CD14-positive monocyte (primary cell): ENCODE measurements around the gene PLPPR3. TPM values are rescaled to one million over a fixed set of nuclear protein-coding genes. Genes with fewer than 3 reads are reported as not detected.

ENCODE experiments used
- DNase-seq, 3 donors: peaks; one replicate each; pipeline ENCODE4 v3.0.0-alpha.2; 2011 to 2022
- H2AFZ ChIP-seq: 2 replicates; pipeline ENCODE4 v1.6.0; 2012; ENCODE audit warnings: mild to moderate bottlenecking, low read depth, low read length, inconsistent platforms; ENCODE audit not compliant: insufficient read depth, poor library complexity, severe bottlenecking
- H3K27ac ChIP-seq, 2 donors: 1 replicate in 1 of 2; 2 replicates in 1 of 2; pipeline ENCODE4 v1.5.1; 2012 to 2013; ENCODE audit warnings: low read length in 2 of 2, control low read depth in 1 of 2, inconsistent platforms in 1 of 2, low read depth in 1 of 2, mild to moderate bottlenecking in 1 of 2
- H3K27me3 ChIP-seq, 2 donors: one replicate each; pipeline versions ENCODE4 v1.6.0 to v1.6.1; 2011 to 2013; ENCODE audit warnings: low read length in 2 of 2; ENCODE audit not compliant: control insufficient read depth in 2 of 2, insufficient read depth in 2 of 2
- H3K36me3 ChIP-seq, 2 donors: replicated peaks in 1 of 2; 1 replicate in 1 of 2; 2 replicates in 1 of 2; pipeline versions ENCODE4 v1.5.1 to v1.6.1; 2012 to 2013; ENCODE audit warnings: low read length in 2 of 2, control low read depth in 1 of 2, inconsistent platforms in 1 of 2, mild to moderate bottlenecking in 1 of 2; ENCODE audit not compliant: insufficient read depth in 2 of 2, control insufficient read depth in 1 of 2
- H3K4me1 ChIP-seq, 2 donors: 1 replicate in 1 of 2; 2 replicates in 1 of 2; pipeline versions ENCODE4 v1.5.1 to v1.6.1; 2012 to 2013; ENCODE audit warnings: low read length in 2 of 2, control low read depth in 1 of 2, inconsistent platforms in 1 of 2, mild to moderate bottlenecking in 1 of 2, moderate library complexity in 1 of 2; ENCODE audit not compliant: insufficient read depth in 2 of 2, control insufficient read depth in 1 of 2
- H3K4me2 ChIP-seq: replicated peaks from 2 replicates; pipeline ENCODE3; 2012; ENCODE audit warnings: low read length, moderate library complexity, mild to moderate bottlenecking; ENCODE audit not compliant: poor library complexity, severe bottlenecking; ENCODE audit errors: extremely low read depth
- H3K4me3 ChIP-seq, 3 experiments: fragments of 200-600 bp in 1 of 3; sonication (generic) in 1 of 3; replicated peaks in 1 of 3; 1 replicate in 2 of 3; 2 replicates in 1 of 3; pipeline ENCODE4 v1.5.1; 2011 to 2013; ENCODE audit warnings: low read length in 3 of 3, mild to moderate bottlenecking in 3 of 3, control low read depth in 2 of 3, low read depth in 2 of 3, inconsistent platforms in 1 of 3, moderate library complexity in 1 of 3
- H3K79me2 ChIP-seq: 2 replicates; pipeline ENCODE4 v1.6.0; 2012; ENCODE audit warnings: mild to moderate bottlenecking, control low read depth, inconsistent platforms, low read length, moderate library complexity; ENCODE audit not compliant: insufficient read depth
- H3K9ac ChIP-seq: 2 replicates; pipeline ENCODE4 v1.6.0; 2017; ENCODE audit warnings: low read length, mild to moderate bottlenecking; ENCODE audit not compliant: insufficient read depth, poor library complexity, severe bottlenecking
- H3K9me3 ChIP-seq, 2 donors: replicated peaks in 1 of 2; 1 replicate in 1 of 2; 2 replicates in 1 of 2; pipeline versions ENCODE4 v1.5.1 to v1.6.1; 2012 to 2013; ENCODE audit warnings: low read length in 2 of 2, control low read depth in 1 of 2; ENCODE audit not compliant: control insufficient read depth in 1 of 2, insufficient read depth in 1 of 2
- H4K20me1 ChIP-seq: 2 replicates; pipeline ENCODE4 v1.6.0; 2012; ENCODE audit warnings: mild to moderate bottlenecking, low read length, control low read depth, moderate library complexity; ENCODE audit not compliant: insufficient read depth
- H3K27ac Mint-ChIP-seq, 7 donors: one replicate each; pipeline ENCODE4 v1.8.0; 2020; ENCODE audit warnings: mild to moderate bottlenecking in 7 of 7, mixed read lengths in 7 of 7, moderate library complexity in 6 of 7, inconsistent platforms in 2 of 7
- H3K27me3 Mint-ChIP-seq, 3 donors: one replicate each; pipeline ENCODE4 v1.8.0; 2021 to 2022; ENCODE audit warnings: low read depth in 3 of 3, mild to moderate bottlenecking in 3 of 3, mixed read lengths in 3 of 3, moderate library complexity in 3 of 3, inconsistent platforms in 1 of 3
- H3K36me3 Mint-ChIP-seq, 2 donors: one replicate each; pipeline ENCODE4 v1.8.0; 2020; ENCODE audit warnings: mixed read lengths in 2 of 2, inconsistent platforms in 1 of 2, mild to moderate bottlenecking in 1 of 2
- H3K4me1 Mint-ChIP-seq: one replicate; pipeline ENCODE4 v1.8.0; 2020; ENCODE audit warnings: mild to moderate bottlenecking, mixed read lengths
- H3K4me3 Mint-ChIP-seq, 2 donors: one replicate each; pipeline ENCODE4 v1.8.0; 2020; ENCODE audit warnings: mild to moderate bottlenecking in 2 of 2, mixed read lengths in 2 of 2, moderate library complexity in 1 of 2
- H3K9me3 Mint-ChIP-seq, 7 donors: one replicate each; pipeline ENCODE4 v1.8.0; 2020 to 2022; ENCODE audit warnings: mixed read lengths in 7 of 7, mild to moderate bottlenecking in 6 of 7, moderate library complexity in 6 of 7, inconsistent platforms in 2 of 7
- CTCF ChIP-seq: fragments of 200-600 bp; IDR thresholded peaks from one replicate; pipeline ENCODE4 v1.8.0; 2022; ENCODE audit warnings: antibody characterized with exemption, mild to moderate bottlenecking
- WGBS: methylation state at CpG from one replicate; pipeline ENCODE4 v1.1.5; 2013; ENCODE audit warnings: missing lambda C conversion rate; ENCODE audit not compliant: insufficient coverage; 5-methylcytosine and 5-hydroxymethylcytosine counted together
- intact Hi-C, 2 donors: fragments of 100-400 bp; cut with micrococcal nuclease; formaldehyde crosslinking; loops; one replicate each; pipeline versions ENCODE4 v1.15.0 to v1.15.1; 2023
- polyA plus RNA-seq, 3 donors: library from polyadenylated mRNA; depleted of rRNA in 1 of 3; unstranded in 2 of 3; stranded (reverse) in 1 of 3; fragments of 300-500 nt in 2 of 3; fragments of >200 nt in 1 of 3; fragmentation: Illumina TruSeq in 2 of 3; gene quantifications; 1 replicate in 2 of 3; 2 replicates in 1 of 3; pipeline ENCODE4 v1.2.3, GENCODE V29; 2012 to 2021

The PLPPR3 gene
- polyA plus RNA-seq, 3 donors: 1.2 TPM; not detected in 2

- WGBS: 100% methylated on average over 2 of the region's 6 CpGs
Observed at GRCh38 chr19:769616-770015, 52.1 kb downstream of the PLPPR3 start.

GRCh38 chr19:768424-768823 lies 53.3 kb downstream of the PLPPR3 start:
- H3K36me3 Mint-ChIP-seq: no peaks in the 10 kb centered on the region
- H3K27ac Mint-ChIP-seq: no peak overlapping the region
- intact Hi-C loops: no loop called here
- Histone ChIP-seq H2AFZ (no peak overlapping the region), H3K9me3 (no peaks in the 10 kb centered on the region), H3K4me2 (no peak overlapping the region), H3K4me1 (peaks cover 0 to 3% of the 10 kb centered on the region in 2 donors), H3K27me3 (no peaks in the 10 kb centered on the region), H4K20me1 (no peaks in the 10 kb centered on the region), H3K9ac (no peak overlapping the region), H3K4me3 (no peak overlapping the region), H3K27ac (no peak overlapping the region), H3K36me3 (no peaks in the 10 kb centered on the region), H3K79me2 (no peaks in the 10 kb centered on the region)
- H3K27me3 Mint-ChIP-seq: peaks cover 4 to 13% (median 10%) of the 10 kb centered on the region in 3 donors
- 92% methylated on average over 10 of the region's 14 CpGs for WGBS
- no peak overlapping the region for H3K4me3 Mint-ChIP-seq
- no peak for DNase-seq
- no peak for TF ChIP-seq CTCF
- peaks cover 4% of the 10 kb centered on the region for H3K4me1 Mint-ChIP-seq
- H3K9me3 Mint-ChIP-seq: peaks cover 0 to 3% (median 0%) of the 10 kb centered on the region in 7 donors

More at GRCh38 chr19:769616-770015, 52.1 kb downstream of the PLPPR3 start:
- intact Hi-C loops: loop anchor here (2.0 to 10.0 kb wide), 4 partner anchors 83 to 215 kb away; partner anchors contain the start of genes WDR18 (in 2 of the 2) and ELANE (in 1 of the 2)
- no peak for DNase-seq
- Histone ChIP-seq H3K9ac (no peak overlapping the region), H3K36me3 (no peaks in the 10 kb centered on the region), H3K9me3 (no peaks in the 10 kb centered on the region), H2AFZ (no peak overlapping the region), H3K4me1 (peaks cover 0 to 3% of the 10 kb centered on the region in 2 donors), H3K4me3 (no peak overlapping the region), H3K4me2 (no peak overlapping the region), H3K27me3 (no peaks in the 10 kb centered on the region), H3K27ac (no peak overlapping the region), H4K20me1 (no peaks in the 10 kb centered on the region), H3K79me2 (no peaks in the 10 kb centered on the region)
- no peak for TF ChIP-seq CTCF
- Mint-ChIP-seq H3K27ac (no peak overlapping the region), H3K4me1 (peaks cover 4% of the 10 kb centered on the region), H3K36me3 (no peaks in the 10 kb centered on the region), H3K9me3 (peaks cover 0 to 3% (median 0%) of the 10 kb centered on the region in 7 donors), H3K4me3 (no peak overlapping the region), H3K27me3 (peaks cover 4 to 16% (median 15%) of the 10 kb centered on the region in 3 donors)
